Measurements from ENCODE around the gene ADCY6. TPM values are rescaled to one million over a fixed set of nuclear protein-coding genes. Genes with fewer than 3 reads are reported as not detected.

Gene ADCY6
- total and polyA plus RNA-seq, 7 experiments from 2014 or later = 0.07 to 0.22 (median 0.08) TPM; not detected in 4

DNA sequence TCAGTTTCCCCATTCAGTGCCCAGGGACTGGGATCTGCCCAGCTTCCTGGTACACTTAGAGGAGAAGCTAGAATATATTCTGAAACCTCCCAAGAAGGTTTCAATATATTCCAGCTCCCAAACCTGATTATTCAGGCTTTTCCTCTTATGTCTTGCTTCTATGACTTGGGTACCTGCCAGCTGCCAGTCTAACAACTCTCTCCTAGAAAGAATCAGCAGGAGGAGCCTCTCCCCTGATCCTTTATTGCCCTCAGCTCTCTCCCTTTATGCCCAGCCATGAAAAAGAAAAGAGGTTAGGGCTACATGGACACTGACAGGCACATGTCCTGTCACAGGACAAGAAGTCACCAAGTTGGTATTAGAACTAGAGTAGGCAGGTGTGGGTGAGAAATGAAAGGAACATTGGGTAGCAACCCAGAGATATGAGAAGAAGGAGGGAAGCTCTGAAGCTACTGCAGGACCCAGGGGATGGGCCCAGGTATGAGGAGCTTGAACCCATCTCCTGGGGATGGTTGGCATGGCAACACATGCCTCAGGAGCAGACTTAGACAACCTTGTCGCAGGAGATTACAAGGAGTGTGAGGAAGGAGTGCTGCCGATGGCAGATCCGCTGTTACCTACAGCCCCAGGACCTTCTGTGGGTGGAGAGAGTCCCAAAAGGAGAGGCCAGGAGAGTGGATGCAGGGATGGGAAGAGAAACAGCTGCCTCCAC lies 27.4 kb upstream of the ADCY6 start:
- Mint-ChIP-seq H3K27me3 (peaks cover 0 to 30% (median 5%) of the 10 kb centered on the region in 5 donors), H3K36me3 (peaks cover 0 to 3% (median 0%) of the 10 kb centered on the region in 5 donors), H3K27ac (peak overlapping the region in 4 of 9 donors; percentile 47 to 86 (median 69)), H3K4me1 (peaks cover 18 to 39% (median 33%) of the 10 kb centered on the region in 7 donors), H3K4me3 (peak overlapping the region; percentile 83 to 95 (median 91)), H3K9me3 (no peaks in the 10 kb centered on the region)
- intact Hi-C loops (cut with micrococcal nuclease) = loop anchor here in 1 of 2 donors (5.0 kb wide), 1 partner anchor 134 kb away; the partner anchor contains the start of gene KANSL2
- no peaks in the 10 kb centered on the region for H3K27me3 ChIP-seq (ENCODE audit: control insufficient read depth in 2 of 2, insufficient read depth in 2 of 2, low read length in 2 of 2)
- ChIA-PET POLR2A (interaction anchor here (1.5 to 2.1 kb wide), 2 partner anchors 15 to 36 kb away, joined by 3 to 9 read pairs; partner anchors contain the start of gene DDX23), CTCF (no interaction called here)
- DNase-seq = no peak
- no peaks in the 10 kb centered on the region for H3K36me3 ChIP-seq (ENCODE audit: control insufficient read depth in 2 of 3, insufficient read depth in 3 of 3, low read length in 3 of 3)
- no peak overlapping the region for H3K27ac ChIP-seq (ENCODE audit: low read depth, low read length)
- H3K4me3 ChIP-seq (ENCODE audit: low read length) = no peak overlapping the region
- no peaks in the 10 kb centered on the region for H3K9me3 ChIP-seq (ENCODE audit: control insufficient read depth in 2 of 3, low read length in 3 of 3)
- ATAC-seq = no peak
- peaks cover 7 to 19% of the 10 kb centered on the region in 2 donors for H3K4me1 ChIP-seq (ENCODE audit: control insufficient read depth in 2 of 2, insufficient read depth in 2 of 2, low read length in 2 of 2)

- Histone ChIP-seq H3K4me1 (ENCODE audit: control insufficient read depth in 2 of 2, insufficient read depth in 2 of 2, low read length in 2 of 2) (peaks cover 7 to 19% of the 10 kb centered on the region in 2 donors), H3K9me3 (ENCODE audit: control insufficient read depth in 2 of 3, low read length in 3 of 3) (no peaks in the 10 kb centered on the region), H3K27me3 (ENCODE audit: control insufficient read depth in 2 of 2, insufficient read depth in 2 of 2, low read length in 2 of 2) (no peaks in the 10 kb centered on the region), H3K27ac (ENCODE audit: low read depth, low read length) (peak overlapping the region; percentile 30), H3K4me3 (ENCODE audit: low read length) (peak overlapping the region; percentile 59), H3K36me3 (ENCODE audit: control insufficient read depth in 2 of 3, insufficient read depth in 3 of 3, low read length in 3 of 3) (no peaks in the 10 kb centered on the region)
- Mint-ChIP-seq H3K27me3 (peaks cover 0 to 28% (median 5%) of the 10 kb centered on the region in 5 donors), H3K4me3 (peak overlapping the region; percentile 89 to 95 (median 91)), H3K36me3 (peaks cover 0 to 3% (median 0%) of the 10 kb centered on the region in 5 donors), H3K9me3 (no peaks in the 10 kb centered on the region), H3K4me1 (peaks cover 18 to 39% (median 33%) of the 10 kb centered on the region in 7 donors), H3K27ac (peak overlapping the region in 6 of 9 donors; percentile 20 to 85 (median 62))
- ChIA-PET POLR2A (interaction anchor here (1.5 to 2.1 kb wide), 2 partner anchors 16 to 37 kb away, joined by 3 to 9 read pairs; partner anchors contain the start of gene DDX23), CTCF (interaction anchor here (0.8 to 3.3 kb wide), 2 partner anchors 12 to 37 kb away, joined by 7 to 16 read pairs; partner anchors contain the start of gene DDX23)
- ATAC-seq = peak; percentile 41
- DNase-seq = peak in 6 of 9 donors; percentile 18 to 55 (median 26)
- intact Hi-C loops (cut with micrococcal nuclease) = loop anchor here in 1 of 2 donors (1.0 to 5.0 kb wide), 3 partner anchors 19 to 133 kb away; partner anchors contain the start of genes DDX23 and KANSL2
Observed at GRCh38 chr12:48815126-48816110, 26.5 kb upstream of the ADCY6 start.

- ChIA-PET CTCF (interaction anchor here (0.6 to 3.3 kb wide), 4 partner anchors 13 to 848 kb away, joined by 3 to 16 read pairs (median 6); partner anchors contain the start of gene DDX23), POLR2A (interaction anchor here (1.5 to 2.1 kb wide), 2 partner anchors 17 to 38 kb away, joined by 3 to 9 read pairs; partner anchors contain the start of gene DDX23)
- Mint-ChIP-seq H3K27me3 (peaks cover 0 to 23% (median 5%) of the 10 kb centered on the region in 5 donors), H3K36me3 (peaks cover 0 to 3% (median 0%) of the 10 kb centered on the region in 5 donors), H3K9me3 (no peaks in the 10 kb centered on the region), H3K4me3 (peak overlapping the region; percentile 58 to 95 (median 91)), H3K27ac (peak overlapping the region in 4 of 9 donors; percentile 32 to 85 (median 66)), H3K4me1 (peaks cover 18 to 39% (median 33%) of the 10 kb centered on the region in 7 donors)
- DNase-seq (peak; percentile 18 to 93 (median 47)), ATAC-seq (peak; percentile 86)
- Histone ChIP-seq H3K4me3 (ENCODE audit: low read length) (peak overlapping the region; percentile 59), H3K27ac (ENCODE audit: low read depth, low read length) (no peak overlapping the region), H3K9me3 (ENCODE audit: control insufficient read depth in 2 of 3, low read length in 3 of 3) (no peaks in the 10 kb centered on the region), H3K27me3 (ENCODE audit: control insufficient read depth in 2 of 2, insufficient read depth in 2 of 2, low read length in 2 of 2) (no peaks in the 10 kb centered on the region), H3K36me3 (ENCODE audit: control insufficient read depth in 2 of 3, insufficient read depth in 3 of 3, low read length in 3 of 3) (no peaks in the 10 kb centered on the region), H3K4me1 (ENCODE audit: control insufficient read depth in 2 of 2, insufficient read depth in 2 of 2, low read length in 2 of 2) (peaks cover 7 to 19% of the 10 kb centered on the region in 2 donors)
- intact Hi-C loops (cut with micrococcal nuclease) = loop anchor here in 1 of 2 donors (1.0 to 5.0 kb wide), 3 partner anchors 18 to 132 kb away; partner anchors contain the start of genes DDX23 and KANSL2
Observed at GRCh38 chr12:48814262-48815125, 25.6 kb upstream of the ADCY6 start.

GRCh38 chr12:48813465-48814261 lies 24.8 kb upstream of the ADCY6 start:
- Mint-ChIP-seq H3K27me3 (peaks cover 0 to 16% (median 5%) of the 10 kb centered on the region in 5 donors), H3K4me3 (peak overlapping the region; percentile 52 to 95 (median 90)), H3K36me3 (peaks cover 0 to 3% (median 0%) of the 10 kb centered on the region in 5 donors), H3K4me1 (peaks cover 18 to 35% (median 27%) of the 10 kb centered on the region in 7 donors), H3K9me3 (no peaks in the 10 kb centered on the region), H3K27ac (peak overlapping the region in 5 of 9 donors; percentile 43 to 71 (median 67))
- DNase-seq (no peak), ATAC-seq (no peak)
- Histone ChIP-seq H3K27ac (ENCODE audit: low read depth, low read length) (no peak overlapping the region), H3K4me3 (ENCODE audit: low read length) (peak overlapping the region; percentile 59), H3K9me3 (ENCODE audit: control insufficient read depth in 2 of 3, low read length in 3 of 3) (no peaks in the 10 kb centered on the region), H3K27me3 (ENCODE audit: control insufficient read depth in 2 of 2, insufficient read depth in 2 of 2, low read length in 2 of 2) (no peaks in the 10 kb centered on the region), H3K4me1 (ENCODE audit: control insufficient read depth in 2 of 2, insufficient read depth in 2 of 2, low read length in 2 of 2) (peaks cover 7 to 19% of the 10 kb centered on the region in 2 donors), H3K36me3 (ENCODE audit: control insufficient read depth in 2 of 3, insufficient read depth in 3 of 3, low read length in 3 of 3) (no peaks in the 10 kb centered on the region)
- ChIA-PET POLR2A (no interaction called here), CTCF (interaction anchor here (0.6 to 3.3 kb wide), 4 partner anchors 21 to 848 kb away, joined by 3 to 16 read pairs (median 4); partner anchors contain the start of genes DDX23 and TROAP)
- intact Hi-C loops (cut with micrococcal nuclease) = loop anchor here in 1 of 2 donors (2.0 kb wide), 1 partner anchor 17 kb away; no protein-coding TSS in a partner anchor

- Mint-ChIP-seq H3K27ac (peak overlapping the region in 6 of 9 donors; percentile 9 to 67 (median 42)), H3K9me3 (no peaks in the 10 kb centered on the region), H3K36me3 (peaks cover 0 to 3% (median 0%) of the 10 kb centered on the region in 5 donors), H3K4me3 (peak overlapping the region in 7 of 10 donors; percentile 3 to 81 (median 46)), H3K27me3 (peaks cover 0 to 12% (median 5%) of the 10 kb centered on the region in 5 donors), H3K4me1 (peaks cover 18 to 28% (median 21%) of the 10 kb centered on the region in 7 donors)
- ATAC-seq (no peak), DNase-seq (no peak)
- no peaks in the 10 kb centered on the region for H3K36me3 ChIP-seq (ENCODE audit: control insufficient read depth in 2 of 3, insufficient read depth in 3 of 3, low read length in 3 of 3)
- intact Hi-C loops (cut with micrococcal nuclease) = no loop called here
- H3K9me3 ChIP-seq (ENCODE audit: control insufficient read depth in 2 of 3, low read length in 3 of 3) = no peaks in the 10 kb centered on the region
- H3K4me1 ChIP-seq (ENCODE audit: control insufficient read depth in 2 of 2, insufficient read depth in 2 of 2, low read length in 2 of 2) = peaks cover 4 to 12% of the 10 kb centered on the region in 2 donors
- ChIA-PET POLR2A (no interaction called here), CTCF (interaction anchor here (0.6 to 3.3 kb wide), 2 partner anchors 40 to 76 kb away, joined by 5 to 16 read pairs; partner anchors contain the start of gene DDX23)
- H3K27ac ChIP-seq (ENCODE audit: low read depth, low read length) = no peak overlapping the region
- H3K27me3 ChIP-seq (ENCODE audit: control insufficient read depth in 2 of 2, insufficient read depth in 2 of 2, low read length in 2 of 2) = no peaks in the 10 kb centered on the region
- no peak overlapping the region for H3K4me3 ChIP-seq (ENCODE audit: low read length)
Observed at GRCh38 chr12:48812389-48812788, 23.5 kb upstream of the ADCY6 start.
